ENCODE data around the gene POLR1G. TPM values are rescaled to one million over a fixed set of nuclear protein-coding genes. Genes with fewer than 3 reads are reported as not detected.
A peak's percentile ranks its signal among the peaks of the same experiment; 100 is the strongest.

POLR1G gene
- total and polyA plus RNA-seq, 9 of the 15 experiments (the other 6 are each of a cell fraction or from before 2014, with no cell fraction given), result 3.0 to 50.1 (median 27.4) TPM

GRCh38 chr19:45404557-45405434, 1.6 kb upstream of the POLR1G start, which contains the start of gene PPP1R13L (continued):
- TF ChIP-seq TARDBP (IDR thresholded peaks at IDR 0.05), result no peak
- no peak for TF ChIP-seq ZNF717 (CRISPR knock-in tag; IDR thresholded peaks at IDR 0.05)
- TF ChIP-seq KLF13 (tag; IDR thresholded peaks at IDR 0.05; ENCODE audit: borderline replicate concordance, low read depth), result peak; percentile 66; the same call in 1 of the 2 replicates
- no peak for TF ChIP-seq ZNF561 (CRISPR knock-in tag; conservative IDR thresholded peaks at IDR 0.05)
- TF ChIP-seq ZFP30 (CRISPR knock-in tag; IDR thresholded peaks at IDR 0.05; ENCODE audit: borderline replicate concordance), result no peak
- no peak for TF ChIP-seq SREBF1 (IDR thresholded peaks at IDR 0.05; ENCODE audit: borderline replicate concordance, low read depth, low read length)
- no peak for TF ChIP-seq L3MBTL2 (IDR thresholded peaks at IDR 0.05)
- no peak for TF ChIP-seq HNRNPH1 (optimal IDR thresholded peaks at IDR 0.05; ENCODE audit: low read depth, low read length)
- no peak for TF ChIP-seq TRIM25 (IDR thresholded peaks at IDR 0.05; ENCODE audit: borderline replicate concordance)
- TF ChIP-seq E2F5 (CRISPR knock-in tag; IDR thresholded peaks at IDR 0.05), result no peak
- peak; percentile 31 for TF ChIP-seq ATF7 (IDR thresholded peaks at IDR 0.05)
- no peak for TF ChIP-seq ZNF311 (CRISPR knock-in tag; IDR thresholded peaks at IDR 0.05)
- TF ChIP-seq PKNOX1 (IDR thresholded peaks at IDR 0.05), result no peak
- no peak for TF ChIP-seq GTF2F1 (IDR thresholded peaks at IDR 0.05; ENCODE audit: low read depth, low read length)
- no peak for TF ChIP-seq GATAD2B (IDR thresholded peaks at IDR 0.05; ENCODE audit: borderline replicate concordance)
- TF ChIP-seq ZHX1 (conservative IDR thresholded peaks at IDR 0.05; ENCODE audit: low read length), result no peak; the same call in 1 of the 2 replicates
- no peak for TF ChIP-seq RBM22 (IDR thresholded peaks at IDR 0.05; ENCODE audit: low read depth, low read length, poor library complexity, severe bottlenecking)

All from K562 (cell line).